Measurements from ENCODE around the gene A1CF.
"Not testable (repeated sequence)": the region's sequence is repeated elsewhere in the genome, so short reads cannot be mapped to it uniquely, and the experiment has no call there.

The A1CF gene, protein sequence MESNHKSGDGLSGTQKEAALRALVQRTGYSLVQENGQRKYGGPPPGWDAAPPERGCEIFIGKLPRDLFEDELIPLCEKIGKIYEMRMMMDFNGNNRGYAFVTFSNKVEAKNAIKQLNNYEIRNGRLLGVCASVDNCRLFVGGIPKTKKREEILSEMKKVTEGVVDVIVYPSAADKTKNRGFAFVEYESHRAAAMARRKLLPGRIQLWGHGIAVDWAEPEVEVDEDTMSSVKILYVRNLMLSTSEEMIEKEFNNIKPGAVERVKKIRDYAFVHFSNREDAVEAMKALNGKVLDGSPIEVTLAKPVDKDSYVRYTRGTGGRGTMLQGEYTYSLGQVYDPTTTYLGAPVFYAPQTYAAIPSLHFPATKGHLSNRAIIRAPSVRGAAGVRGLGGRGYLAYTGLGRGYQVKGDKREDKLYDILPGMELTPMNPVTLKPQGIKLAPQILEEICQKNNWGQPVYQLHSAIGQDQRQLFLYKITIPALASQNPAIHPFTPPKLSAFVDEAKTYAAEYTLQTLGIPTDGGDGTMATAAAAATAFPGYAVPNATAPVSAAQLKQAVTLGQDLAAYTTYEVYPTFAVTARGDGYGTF

GRCh38 chr10:50885097-50885859 is at the start of gene A1CF:
Gene A1CF (minus strand): TSS chr10:50885627. CDS start chr10:50859940, 25,687 bp downstream.
- no peak for DNase-seq

DNA sequence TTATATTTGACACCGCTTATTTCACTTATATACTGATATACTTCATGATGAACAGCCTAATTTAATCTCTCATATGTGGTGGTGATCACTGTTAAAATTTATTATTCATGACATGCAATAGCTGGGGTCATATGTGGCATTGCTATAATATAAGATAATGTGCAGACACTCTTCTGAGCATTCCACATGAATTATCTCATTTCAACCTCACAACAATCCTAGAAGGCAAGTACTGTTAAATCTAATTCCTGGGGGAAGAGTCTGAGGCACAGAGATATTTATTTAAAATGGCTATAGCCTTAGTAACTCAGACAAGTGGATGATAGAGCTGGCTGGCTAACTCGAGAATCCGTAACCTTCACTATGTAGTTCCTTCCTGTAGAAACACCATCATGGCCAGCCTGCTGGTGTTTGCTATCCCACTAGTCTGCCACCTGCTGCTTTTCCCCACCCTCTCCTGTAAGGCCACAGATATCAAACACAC is 46.6 kb upstream of the A1CF start:
- no peak for DNase-seq

- DNase-seq: no peak
Measured at GRCh38 chr10:50929670-50930069, 44.2 kb upstream of the A1CF start.

DNA sequence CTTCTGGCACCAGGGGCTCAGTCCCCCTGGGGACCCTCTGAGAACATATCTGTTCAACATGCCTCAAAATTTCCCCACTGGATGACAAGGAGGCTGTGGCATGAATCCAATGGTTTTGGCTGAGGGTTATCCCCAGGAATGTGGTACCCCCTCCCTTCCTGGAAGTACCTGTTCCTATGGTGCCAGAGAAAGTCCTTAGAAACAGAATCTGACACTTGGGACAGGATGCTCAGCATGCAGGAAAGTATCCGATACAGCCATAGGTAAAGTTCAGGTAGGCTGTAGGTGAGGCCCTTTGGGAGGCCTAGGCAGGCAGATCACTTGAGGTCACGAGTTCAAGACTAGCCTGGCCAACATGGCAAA is 42.7 kb upstream of the A1CF start:
- DNase-seq: no peak

DNA sequence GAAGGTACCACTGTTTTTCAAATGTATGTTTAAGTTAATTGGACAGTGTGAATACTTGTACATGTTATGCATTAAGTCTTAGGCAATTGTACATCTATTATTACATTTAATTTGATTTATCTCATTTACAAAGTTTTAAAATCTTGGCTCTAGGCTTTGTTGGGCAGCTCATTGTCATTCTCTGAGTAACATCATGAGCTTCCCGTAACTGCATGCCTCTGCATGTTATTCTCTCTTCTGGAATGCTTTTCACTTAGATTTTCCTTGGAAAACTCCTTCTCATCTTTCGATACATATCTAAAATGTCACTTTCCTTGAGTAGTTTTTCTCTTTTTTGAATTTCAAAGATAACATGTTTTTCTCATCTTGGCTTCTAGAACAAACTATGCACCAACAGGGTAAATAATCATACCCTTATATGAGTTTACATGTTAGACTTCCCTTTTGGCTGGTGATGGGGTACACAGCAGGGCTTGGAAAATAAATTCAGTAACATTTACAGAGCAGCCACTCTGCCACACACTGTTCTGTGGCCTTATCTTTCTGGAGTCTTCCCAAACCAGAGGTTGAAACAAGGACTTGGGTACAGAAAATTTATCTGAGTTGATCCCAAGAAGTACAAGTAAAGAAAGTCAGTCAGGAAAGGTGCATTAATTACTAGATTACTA is 42.2 kb upstream of the A1CF start:
- no peak for DNase-seq

GRCh38 chr10:50923471-50923870 is 38.0 kb upstream of the A1CF start:
- not testable (repeated sequence) for DNase-seq

GRCh38 chr10:50919010-50919409 is 33.6 kb upstream of the A1CF start:
- DNase-seq: no peak

DNA sequence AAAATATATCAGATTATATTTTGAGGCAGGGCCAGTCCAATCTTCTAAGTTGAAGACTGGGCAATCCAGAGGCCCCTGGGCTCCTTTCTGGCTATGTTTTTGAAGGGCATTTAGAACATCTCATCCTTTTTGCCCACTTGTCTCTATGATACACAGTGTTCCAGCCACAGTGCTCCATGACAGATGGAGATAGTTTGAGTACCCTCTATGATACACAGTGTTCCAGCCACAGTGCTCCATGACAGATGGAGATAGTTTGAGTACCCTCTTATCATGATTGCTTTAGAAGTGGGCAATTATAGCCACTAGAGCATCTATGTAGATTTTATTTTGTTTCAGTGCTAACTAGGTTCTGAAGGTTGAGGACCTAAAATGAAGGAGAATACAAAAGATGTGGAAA is 33.1 kb upstream of the A1CF start:
- DNase-seq: no peak

- DNase-seq: no peak
Measured at GRCh38 chr10:50917486-50917885, 32.1 kb upstream of the A1CF start.

- no peak for DNase-seq
Measured at GRCh38 chr10:50909334-50910014, 24.0 kb upstream of the A1CF start.

DNA sequence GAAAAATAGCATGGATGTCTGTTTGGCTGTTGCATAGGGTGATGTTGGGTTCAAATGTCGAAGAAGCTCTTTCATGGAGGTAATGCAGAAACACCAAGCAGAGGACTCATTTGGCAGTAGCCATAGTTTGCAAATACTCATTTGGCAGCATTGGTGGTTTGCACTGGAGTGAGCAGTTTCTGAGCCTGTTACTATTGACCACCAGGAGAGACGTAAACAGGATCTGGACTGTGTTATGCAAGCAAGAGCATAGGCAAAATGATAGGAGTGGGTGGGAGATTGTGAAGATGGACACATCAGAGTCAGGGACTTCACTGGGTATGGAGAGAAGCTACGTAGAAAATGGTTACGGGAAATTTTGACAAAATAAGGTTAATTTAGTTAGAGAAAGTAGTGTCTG is 22.9 kb upstream of the A1CF start:
- no peak for DNase-seq

DNA sequence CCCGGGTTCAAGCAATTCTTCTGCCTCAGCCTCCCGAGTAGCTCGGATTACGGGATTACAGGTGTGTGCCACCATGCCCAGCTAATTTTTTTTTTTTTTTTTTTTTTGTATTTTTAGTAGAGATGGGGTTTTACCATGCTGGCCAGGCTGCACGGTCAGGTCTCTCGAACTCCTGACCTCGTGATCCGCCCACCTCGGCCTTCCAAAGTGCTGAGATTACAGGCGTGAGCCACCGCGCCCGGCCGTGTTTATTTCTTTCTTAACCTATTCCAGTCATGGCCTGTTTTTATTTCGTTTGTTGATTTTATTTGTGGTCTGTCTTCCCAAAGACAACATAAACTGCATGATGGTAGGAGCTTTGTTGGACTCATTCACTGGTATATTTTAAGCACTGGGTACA is 20.4 kb upstream of the A1CF start:
- DNase-seq: not testable (repeated sequence)

DNA sequence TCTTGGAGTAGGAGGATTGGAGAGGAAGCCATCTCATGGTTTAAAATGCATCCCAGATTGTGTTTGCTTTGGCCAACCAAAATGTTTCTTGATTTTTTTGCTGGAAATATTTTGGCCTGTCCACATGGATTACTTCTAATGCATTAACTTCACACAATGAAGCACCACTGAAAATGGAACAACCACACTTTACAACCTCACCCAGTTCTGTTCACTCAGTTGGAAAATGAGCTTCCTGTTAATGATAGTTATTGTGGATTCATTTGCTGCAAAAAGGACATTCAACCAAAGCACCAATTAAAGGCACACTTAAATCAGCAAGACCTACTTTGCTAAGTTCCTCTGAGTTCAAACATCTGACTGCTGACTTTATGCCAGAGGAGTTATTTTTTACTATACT is 11.3 kb upstream of the A1CF start:
- no peak for DNase-seq

DNA sequence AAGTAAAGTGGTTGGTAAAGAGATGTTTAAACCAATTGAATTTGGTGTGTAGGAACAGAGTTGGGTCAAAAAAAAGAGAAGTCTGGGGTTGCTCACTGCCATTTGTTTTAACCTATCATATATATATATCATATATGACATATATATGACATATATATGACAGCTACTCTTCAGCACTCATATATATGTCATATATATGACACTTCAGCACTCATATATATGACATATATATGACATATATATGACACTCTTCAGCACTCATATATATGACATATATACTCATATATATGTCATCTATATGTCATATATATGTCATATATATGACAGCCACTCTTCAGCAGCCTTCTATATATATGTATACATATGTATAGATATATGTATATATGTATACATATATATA is 8.9 kb upstream of the A1CF start:
- no peak for DNase-seq

GRCh38 chr10:50892467-50892866 is 7.0 kb upstream of the A1CF start:
- no peak for DNase-seq

DNA sequence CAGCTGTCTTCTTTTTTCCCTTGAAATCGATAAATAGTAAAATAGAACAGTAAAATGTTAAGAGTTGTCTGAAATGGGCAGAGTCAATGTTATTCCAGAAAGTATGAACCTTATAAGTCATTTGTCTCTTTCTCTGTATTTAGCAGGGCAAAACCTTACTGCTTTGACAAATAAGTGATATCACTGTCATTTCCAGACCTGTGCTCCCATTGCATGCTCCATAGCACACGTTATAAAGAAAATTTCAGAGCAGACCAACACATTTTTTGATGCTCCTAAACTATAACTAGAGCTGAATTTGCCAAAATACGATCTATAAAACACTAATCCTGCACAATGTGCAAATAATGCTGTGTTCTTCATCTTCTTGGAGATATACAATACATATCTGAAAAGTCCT is 1.1 kb downstream of the A1CF start:
- no peak for DNase-seq

DNA sequence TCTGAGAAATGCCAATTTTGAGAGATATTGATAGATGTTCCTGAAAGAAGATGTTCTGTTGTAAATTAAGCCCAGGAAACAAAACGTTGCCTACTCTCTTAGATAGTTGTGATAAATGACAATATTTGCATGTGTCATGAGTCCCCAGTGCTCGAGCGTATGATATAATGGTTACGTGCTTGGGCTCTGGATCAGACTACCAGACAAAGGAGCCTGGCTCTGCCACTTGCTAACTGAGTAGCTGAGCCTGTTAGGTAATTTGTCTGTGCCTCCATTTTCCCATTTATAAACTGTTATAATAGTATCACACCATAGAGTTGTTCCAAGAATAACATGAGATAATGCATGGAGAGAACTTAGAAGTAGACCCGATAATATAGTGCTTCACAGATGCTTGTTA is 1.8 kb downstream of the A1CF start:
- DNase-seq: no peak

DNA sequence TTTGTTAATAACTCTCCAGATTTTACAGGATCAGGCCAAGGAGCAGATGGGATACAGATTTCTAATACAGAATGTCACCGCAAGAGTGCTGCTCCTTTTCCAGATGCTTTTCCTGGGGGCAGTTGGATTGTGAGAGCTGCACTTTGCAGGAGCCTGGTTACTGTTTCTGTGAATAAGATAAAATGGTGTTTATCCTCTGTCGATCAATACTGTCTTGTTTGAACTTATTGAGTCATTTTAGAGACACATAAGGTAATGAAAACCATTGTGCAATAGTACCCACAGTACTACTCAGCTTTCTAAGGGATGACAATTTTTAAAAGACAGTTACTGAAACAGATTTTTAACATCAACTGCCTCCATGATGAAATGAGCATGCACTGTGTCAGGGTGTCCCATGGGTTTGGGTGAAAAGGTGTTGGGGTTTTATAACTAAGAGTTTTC is 2.9 kb downstream of the A1CF start:
- no peak for DNase-seq

GRCh38 chr10:50881046-50881445 is 4.4 kb downstream of the A1CF start:
- DNase-seq: not testable (repeated sequence)

- DNase-seq: no peak
Measured at GRCh38 chr10:50876429-50876828, 9.0 kb downstream of the A1CF start.

- DNase-seq: no peak
Measured at GRCh38 chr10:50874723-50875122, 10.7 kb downstream of the A1CF start.

- DNase-seq: no peak
Measured at GRCh38 chr10:50866317-50866716, 19.1 kb downstream of the A1CF start.

DNA sequence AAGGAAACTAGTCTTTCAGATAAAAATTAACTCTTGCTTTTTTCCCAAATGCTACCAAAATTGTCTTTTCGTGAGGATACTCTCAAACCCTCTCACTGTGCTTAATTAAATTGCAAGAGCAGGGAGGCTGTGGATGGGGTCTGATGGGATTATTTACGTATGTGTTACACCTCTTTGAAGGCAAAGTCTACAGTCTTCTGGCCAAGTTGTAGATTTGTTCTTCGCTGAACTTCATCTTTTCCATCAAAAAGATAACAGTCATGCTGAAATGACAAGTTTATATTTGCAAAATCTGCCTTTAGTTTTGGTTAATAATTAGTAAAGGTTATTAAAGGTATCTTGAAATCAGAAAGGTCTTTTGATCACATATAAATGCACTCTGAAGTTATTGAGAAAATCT is 22.7 kb downstream of the A1CF start:
- DNase-seq: no peak

Measured in activated CD8-positive, alpha-beta memory T cell treated with anti-CD3 and anti-CD28 coated beads, Interleukin-2, amount 50 U/mL, for 48 hours (primary cell).